SK-MEL-5 (cell line): ENCODE measurements around the gene TP73. TPM values are rescaled to one million over a fixed set of nuclear protein-coding genes. Genes with fewer than 3 reads are reported as not detected.

Source experiments
- DNase-seq: peaks from one replicate; pipeline ENCODE4 v3.0.0-alpha.2; 2016; ENCODE audit warnings: low read depth, low spot score
- in situ Hi-C: cut with HindIII; loops from 2 replicates; pipeline ENCODE4 v1.10.0; 2016; ENCODE audit warnings: low sequenced_read_pairs, high pct_unique_total_duplicates, low pct_unique_long_range_greater_than_20kb
- total RNA-seq: library from RNA; depleted of rRNA; stranded (reverse); fragments of >200 nt; shearing (Covaris generic); gene quantifications from 2 replicates; pipeline ENCODE4 v1.2.3, GENCODE V29; 2014

Gene TP73
- total RNA-seq, 1 experiment from 2014 or later: 0.32 TPM

- in situ Hi-C loops: no loop called here
- DNase-seq: no peak
Measured at GRCh38 chr1:3630161-3630611, 22.1 kb upstream of the TP73 start.

GRCh38 chr1:3630914-3631313 is 21.4 kb upstream of the TP73 start:
- DNase-seq: no peak
- in situ Hi-C loops: no loop called here

- no peak for DNase-seq
- in situ Hi-C loops: no loop called here
Measured at GRCh38 chr1:3631320-3632260, 20.7 kb upstream of the TP73 start.

GRCh38 chr1:3632298-3632697 is 20.0 kb upstream of the TP73 start:
- DNase-seq: no peak
- in situ Hi-C loops: no loop called here

- DNase-seq: no peak
- in situ Hi-C loops: no loop called here
Measured at GRCh38 chr1:3632716-3633343, 19.5 kb upstream of the TP73 start.

- no peak for DNase-seq
- in situ Hi-C loops: no loop called here
Measured at GRCh38 chr1:3633344-3634058, 18.8 kb upstream of the TP73 start.

- DNase-seq: no peak
- in situ Hi-C loops: no loop called here
Measured at GRCh38 chr1:3634059-3634800, 18.1 kb upstream of the TP73 start.

- in situ Hi-C loops: no loop called here
- DNase-seq: no peak
Measured at GRCh38 chr1:3636080-3636479, 16.2 kb upstream of the TP73 start.

- DNase-seq: no peak
- in situ Hi-C loops: no loop called here
Measured at GRCh38 chr1:3636531-3636930, 15.8 kb upstream of the TP73 start.

GRCh38 chr1:3638027-3638426 is 14.3 kb upstream of the TP73 start:
- in situ Hi-C loops: no loop called here
- DNase-seq: no peak

GRCh38 chr1:3638676-3639075 is 13.6 kb upstream of the TP73 start:
- DNase-seq: no peak
- in situ Hi-C loops: no loop called here

GRCh38 chr1:3639397-3639911 is 12.9 kb upstream of the TP73 start:
- in situ Hi-C loops: no loop called here
- no peak for DNase-seq

GRCh38 chr1:3640121-3640837 is 12.0 kb upstream of the TP73 start:
- in situ Hi-C loops: no loop called here
- DNase-seq: no peak

- no peak for DNase-seq
- in situ Hi-C loops: no loop called here
Measured at GRCh38 chr1:3641046-3641760, 11.1 kb upstream of the TP73 start.

GRCh38 chr1:3641816-3642215 is 10.5 kb upstream of the TP73 start:
- in situ Hi-C loops: no loop called here
- DNase-seq: no peak

- no peak for DNase-seq
- in situ Hi-C loops: no loop called here
Measured at GRCh38 chr1:3642919-3643675, 9.2 kb upstream of the TP73 start.
